Measurements from ENCODE around the gene PSME3. TPM values are rescaled to one million over a fixed set of nuclear protein-coding genes. Genes with fewer than 3 reads are reported as not detected.
"Not testable (repeated sequence)": the region's sequence is repeated elsewhere in the genome, so short reads cannot be mapped to it uniquely, and the experiment has no call there.

PSME3 gene
- total RNA-seq, 8 experiments from 2014 or later, result 31.7 to 169 (median 69.6) TPM

GRCh38 chr17:42856093-42856492, 22.9 kb downstream of the PSME3 start:
- H3K27ac ChIP-seq; H3K4me1 ChIP-seq (replicated peaks in 1 of 2); H3K4me3 ChIP-seq; in situ Hi-C loops (cut with MboI; ENCODE audit: low pct_unique_long_range_greater_than_20kb in 2 of 9, low sequenced_read_pairs in 9 of 9, unreplicated experiment in 9 of 9); ATAC-seq (replicated peaks in 6 of 8): not testable (repeated sequence)
- 88% methylated on average over 3 of the region's 8 CpGs; no CpG with 5 or more reads in 9 of the 10 experiments for WGBS, 10 experiments

- H3K27ac ChIP-seq; H3K4me3 ChIP-seq; H3K4me1 ChIP-seq (replicated peaks in 1 of 2); in situ Hi-C loops (cut with MboI; ENCODE audit: low pct_unique_long_range_greater_than_20kb in 2 of 9, low sequenced_read_pairs in 9 of 9, unreplicated experiment in 9 of 9); ATAC-seq (replicated peaks in 6 of 8): not testable (repeated sequence)
- WGBS, 10 experiments, result 73 to 90% (median 85%) methylated on average over 3 to 5 of the region's 8 CpGs; no CpG with 5 or more reads in 6 of the 10 experiments
Measured at GRCh38 chr17:42856516-42856915, 23.3 kb downstream of the PSME3 start.

- no peaks in the 10 kb centered on the region for H3K4me1 ChIP-seq (replicated peaks in 1 of 2)
- no peak for ATAC-seq (replicated peaks in 6 of 8)
- no peak overlapping the region for H3K4me3 ChIP-seq
- H3K27ac ChIP-seq, result no peak overlapping the region
- 60% methylated on average over 1 of the region's 1 CpG; no CpG with 5 or more reads in 9 of the 10 experiments for WGBS, 10 experiments
- in situ Hi-C loops (cut with MboI; ENCODE audit: low pct_unique_long_range_greater_than_20kb in 2 of 9, low sequenced_read_pairs in 9 of 9, unreplicated experiment in 9 of 9), result no loop called here
Measured at GRCh38 chr17:42857389-42857788, 24.2 kb downstream of the PSME3 start.

- Histone ChIP-seq H3K4me3 (no peak overlapping the region), H3K4me1 (replicated peaks in 1 of 2) (no peaks in the 10 kb centered on the region), H3K27ac (no peak overlapping the region)
- 22 to 83% (median 78%) methylated on average over 2 to 3 of the region's 7 CpGs; no CpG with 5 or more reads in 4 of the 10 experiments for WGBS, 10 experiments
- in situ Hi-C loops (cut with MboI; ENCODE audit: low pct_unique_long_range_greater_than_20kb in 2 of 9, low sequenced_read_pairs in 9 of 9, unreplicated experiment in 9 of 9), result no loop called here
- no peak for ATAC-seq (replicated peaks in 6 of 8)
Measured at GRCh38 chr17:42865638-42866094, 32.5 kb downstream of the PSME3 start.

GRCh38 chr17:42866216-42866615, 33.0 kb downstream of the PSME3 start:
- no peaks in the 10 kb centered on the region for H3K4me1 ChIP-seq (replicated peaks in 1 of 2)
- ATAC-seq (replicated peaks in 6 of 8), result no peak
- 63 to 100% (median 100%) methylated on average over 1 to 3 of the region's 4 CpGs; no CpG with 5 or more reads in 4 of the 10 experiments for WGBS, 10 experiments

GRCh38 chr17:42866631-42867575, 33.7 kb downstream of the PSME3 start:
- Histone ChIP-seq H3K4me3 (no peak overlapping the region), H3K27ac (no peak overlapping the region), H3K4me1 (replicated peaks in 1 of 2) (no peaks in the 10 kb centered on the region)
- 0 to 93% (median 57%) methylated on average over 1 to 3 of the region's 12 CpGs; no CpG with 5 or more reads in 2 of the 10 experiments for WGBS, 10 experiments
- no peak for ATAC-seq (replicated peaks in 6 of 8)
- in situ Hi-C loops (cut with MboI; ENCODE audit: low pct_unique_long_range_greater_than_20kb in 2 of 9, low sequenced_read_pairs in 9 of 9, unreplicated experiment in 9 of 9), result no loop called here

More at GRCh38 chr17:42866216-42866615, 33.0 kb downstream of the PSME3 start:
- Histone ChIP-seq H3K4me3 (no peak overlapping the region), H3K27ac (no peak overlapping the region)
- in situ Hi-C loops (cut with MboI; ENCODE audit: low pct_unique_long_range_greater_than_20kb in 2 of 9, low sequenced_read_pairs in 9 of 9, unreplicated experiment in 9 of 9), result no loop called here

GRCh38 chr17:42867694-42868261, 34.6 kb downstream of the PSME3 start:
- ATAC-seq (replicated peaks in 6 of 8); H3K4me3 ChIP-seq; H3K4me1 ChIP-seq (replicated peaks in 1 of 2); H3K27ac ChIP-seq; in situ Hi-C loops (cut with MboI; ENCODE audit: low pct_unique_long_range_greater_than_20kb in 2 of 9, low sequenced_read_pairs in 9 of 9, unreplicated experiment in 9 of 9): not testable (repeated sequence)
- WGBS, 10 experiments, result no CpG with 5 or more reads among the region's 21 CpGs

- WGBS, 10 experiments, result 30 to 100% (median 96%) methylated on average over 1 to 8 of the region's 12 CpGs; no CpG with 5 or more reads in 3 of the 10 experiments
- in situ Hi-C loops (cut with MboI; ENCODE audit: low pct_unique_long_range_greater_than_20kb in 2 of 9, low sequenced_read_pairs in 9 of 9, unreplicated experiment in 9 of 9), result no loop called here
- Histone ChIP-seq H3K4me3 (no peak overlapping the region), H3K27ac (no peak overlapping the region), H3K4me1 (replicated peaks in 1 of 2) (no peaks in the 10 kb centered on the region)
- ATAC-seq (replicated peaks in 6 of 8), result no peak
Measured at GRCh38 chr17:42868338-42868737, 35.1 kb downstream of the PSME3 start.

- H3K4me1 ChIP-seq (replicated peaks in 1 of 2), result no peaks in the 10 kb centered on the region
- WGBS, 10 experiments, result 20 to 100% (median 76%) methylated on average over 1 to 4 of the region's 4 CpGs; no CpG with 5 or more reads in 4 of the 10 experiments
- H3K27ac ChIP-seq, result no peak overlapping the region
- H3K4me3 ChIP-seq, result no peak overlapping the region
- no peak for ATAC-seq (replicated peaks in 6 of 8)
- in situ Hi-C loops (cut with MboI; ENCODE audit: low pct_unique_long_range_greater_than_20kb in 2 of 9, low sequenced_read_pairs in 9 of 9, unreplicated experiment in 9 of 9), result no loop called here
Measured at GRCh38 chr17:42871647-42872046, 38.5 kb downstream of the PSME3 start.

GRCh38 chr17:42872251-42872965, 39.2 kb downstream of the PSME3 start:
- WGBS, 10 experiments, result 17 to 100% (median 80%) methylated on average over 1 to 4 of the region's 13 CpGs; no CpG with 5 or more reads in 4 of the 10 experiments
- Histone ChIP-seq H3K27ac (no peak overlapping the region), H3K4me3 (no peak overlapping the region), H3K4me1 (replicated peaks in 1 of 2) (no peaks in the 10 kb centered on the region)
- no peak for ATAC-seq (replicated peaks in 6 of 8)
- in situ Hi-C loops (cut with MboI; ENCODE audit: low pct_unique_long_range_greater_than_20kb in 2 of 9, low sequenced_read_pairs in 9 of 9, unreplicated experiment in 9 of 9), result no loop called here

- Histone ChIP-seq H3K4me1 (replicated peaks in 1 of 2) (no peaks in the 10 kb centered on the region), H3K27ac (no peak overlapping the region), H3K4me3 (no peak overlapping the region)
- WGBS, 10 experiments, result 29 to 100% (median 67%) methylated on average over 1 to 5 of the region's 6 CpGs; no CpG with 5 or more reads in 3 of the 10 experiments
- in situ Hi-C loops (cut with MboI; ENCODE audit: low pct_unique_long_range_greater_than_20kb in 2 of 9, low sequenced_read_pairs in 9 of 9, unreplicated experiment in 9 of 9), result no loop called here
- no peak for ATAC-seq (replicated peaks in 6 of 8)
Measured at GRCh38 chr17:42873315-42873714, 40.1 kb downstream of the PSME3 start.

GRCh38 chr17:42873932-42874695, 40.9 kb downstream of the PSME3 start:
- H3K4me1 ChIP-seq (replicated peaks in 1 of 2); H3K27ac ChIP-seq; H3K4me3 ChIP-seq; ATAC-seq (replicated peaks in 6 of 8); in situ Hi-C loops (cut with MboI; ENCODE audit: low pct_unique_long_range_greater_than_20kb in 2 of 9, low sequenced_read_pairs in 9 of 9, unreplicated experiment in 9 of 9): not testable (repeated sequence)
- WGBS, 10 experiments, result 78 to 80% methylated on average over 2 to 4 of the region's 12 CpGs; no CpG with 5 or more reads in 8 of the 10 experiments

Data from motor neuron (in vitro differentiated cells).